Glutamatergic neuron (in vitro differentiated cells): ENCODE results near the gene METTL5. TPM values are rescaled to one million over a fixed set of nuclear protein-coding genes. Genes with fewer than 3 reads are reported as not detected.

Experiments used
- DNase-seq: peaks from one replicate; pipeline ENCODE4 v3.0.0; 2022
- H3K27ac Mint-ChIP-seq: one replicate; pipeline ENCODE4 v1.8.0; 2020; ENCODE audit warnings: mild to moderate bottlenecking, mixed read lengths, inconsistent platforms; ENCODE audit not compliant: unreplicated experiment
- H3K27me3 Mint-ChIP-seq: one replicate; pipeline ENCODE4 v1.8.0; 2020; ENCODE audit warnings: mild to moderate bottlenecking, moderate library complexity, mixed read lengths, inconsistent platforms; ENCODE audit not compliant: unreplicated experiment
- H3K36me3 Mint-ChIP-seq: one replicate; pipeline ENCODE4 v1.8.0; 2020; ENCODE audit warnings: mild to moderate bottlenecking, mixed read lengths, inconsistent platforms; ENCODE audit not compliant: unreplicated experiment
- H3K4me1 Mint-ChIP-seq: one replicate; pipeline ENCODE4 v1.8.0; 2020; ENCODE audit warnings: mild to moderate bottlenecking, low read depth, mixed read lengths, inconsistent platforms; ENCODE audit not compliant: unreplicated experiment
- H3K4me3 Mint-ChIP-seq: one replicate; pipeline ENCODE4 v1.8.0; 2020; ENCODE audit warnings: mild to moderate bottlenecking, mixed read lengths, inconsistent platforms; ENCODE audit not compliant: unreplicated experiment
- H3K9me3 Mint-ChIP-seq: one replicate; pipeline ENCODE4 v1.8.0; 2020; ENCODE audit warnings: mild to moderate bottlenecking, moderate library complexity, mixed read lengths, inconsistent platforms; ENCODE audit not compliant: unreplicated experiment
- total RNA-seq: library from RNA; stranded (reverse); fragmentation: NEBNext Ultra II Directional; extraction: Animal tissue kit (Norgen Biotek cat#: 25700); gene quantifications from one replicate; pipeline ENCODE4 v1.2.1, GENCODE V29; 2021; ENCODE audit not compliant: unreplicated experiment
- TF ChIP-seq, protein P1 (sequence below): fragments of 200-600 bp; sonication (generic); IDR thresholded peaks from one replicate; pipeline ENCODE4 v1.5.0; 2021; ENCODE audit not compliant: partially characterized antibody, unreplicated experiment

The METTL5 gene
- total RNA-seq, 1 donor from 2014 or later, result 34.0 TPM

GRCh38 chr2:169796441-169796840 lies 28.3 kb downstream of the METTL5 start:
- Mint-ChIP-seq H3K36me3 (no peaks in the 10 kb centered on the region), H3K27me3 (peaks cover 3% of the 10 kb centered on the region), H3K27ac (no peak overlapping the region), H3K4me3 (no peak overlapping the region), H3K4me1 (peaks cover 3% of the 10 kb centered on the region), H3K9me3 (no peaks in the 10 kb centered on the region)
- DNase-seq, result no peak
- TF ChIP-seq, protein P1, sequence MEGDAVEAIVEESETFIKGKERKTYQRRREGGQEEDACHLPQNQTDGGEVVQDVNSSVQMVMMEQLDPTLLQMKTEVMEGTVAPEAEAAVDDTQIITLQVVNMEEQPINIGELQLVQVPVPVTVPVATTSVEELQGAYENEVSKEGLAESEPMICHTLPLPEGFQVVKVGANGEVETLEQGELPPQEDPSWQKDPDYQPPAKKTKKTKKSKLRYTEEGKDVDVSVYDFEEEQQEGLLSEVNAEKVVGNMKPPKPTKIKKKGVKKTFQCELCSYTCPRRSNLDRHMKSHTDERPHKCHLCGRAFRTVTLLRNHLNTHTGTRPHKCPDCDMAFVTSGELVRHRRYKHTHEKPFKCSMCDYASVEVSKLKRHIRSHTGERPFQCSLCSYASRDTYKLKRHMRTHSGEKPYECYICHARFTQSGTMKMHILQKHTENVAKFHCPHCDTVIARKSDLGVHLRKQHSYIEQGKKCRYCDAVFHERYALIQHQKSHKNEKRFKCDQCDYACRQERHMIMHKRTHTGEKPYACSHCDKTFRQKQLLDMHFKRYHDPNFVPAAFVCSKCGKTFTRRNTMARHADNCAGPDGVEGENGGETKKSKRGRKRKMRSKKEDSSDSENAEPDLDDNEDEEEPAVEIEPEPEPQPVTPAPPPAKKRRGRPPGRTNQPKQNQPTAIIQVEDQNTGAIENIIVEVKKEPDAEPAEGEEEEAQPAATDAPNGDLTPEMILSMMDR, result no peak

DNA sequence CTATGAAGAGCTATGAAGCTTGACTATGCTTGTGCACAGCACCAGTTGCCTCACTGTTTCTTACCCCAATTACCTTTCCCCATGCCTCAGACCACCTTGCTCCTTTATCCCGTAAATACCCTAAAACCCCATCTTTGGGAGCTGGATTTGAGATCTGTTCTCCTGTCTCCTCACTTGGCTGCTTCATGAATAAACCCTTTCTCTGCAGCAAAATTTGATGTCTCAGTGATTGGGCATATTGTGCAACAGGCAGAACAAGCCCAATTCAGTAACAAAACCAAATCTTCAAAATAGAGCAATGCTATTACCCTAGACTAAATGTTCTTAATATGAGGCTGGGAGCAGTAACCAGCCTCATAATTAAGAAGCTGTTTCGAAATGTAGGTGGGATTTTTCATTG lies 29.5 kb downstream of the METTL5 start:
- DNase-seq, result no peak
- TF ChIP-seq, protein P1, result no peak

GRCh38 chr2:169790581-169790980 lies 34.1 kb downstream of the METTL5 start:
- Mint-ChIP-seq H3K4me3 (no peak overlapping the region), H3K36me3 (no peaks in the 10 kb centered on the region), H3K27me3 (peaks cover 4% of the 10 kb centered on the region), H3K27ac (no peak overlapping the region), H3K9me3 (no peaks in the 10 kb centered on the region), H3K4me1 (peaks cover 1% of the 10 kb centered on the region)
- no peak for DNase-seq
- TF ChIP-seq, protein P1, result no peak

More for the DNA sequence above, 29.5 kb downstream of the METTL5 start:
- Mint-ChIP-seq H3K4me1 (peaks cover 3% of the 10 kb centered on the region), H3K4me3 (no peak overlapping the region), H3K27me3 (peaks cover 3% of the 10 kb centered on the region), H3K9me3 (no peaks in the 10 kb centered on the region), H3K36me3 (no peaks in the 10 kb centered on the region), H3K27ac (no peak overlapping the region)

GRCh38 chr2:169782513-169782912 lies 42.2 kb downstream of the METTL5 start:
- Mint-ChIP-seq H3K27me3 (peaks cover 2% of the 10 kb centered on the region), H3K27ac (no peak overlapping the region), H3K4me3 (no peak overlapping the region), H3K9me3 (no peaks in the 10 kb centered on the region), H3K4me1 (no peaks in the 10 kb centered on the region), H3K36me3 (no peaks in the 10 kb centered on the region)
- TF ChIP-seq, protein P1, result no peak
- no peak for DNase-seq

GRCh38 chr2:169781249-169782013 lies 43.3 kb downstream of the METTL5 start:
- no peaks in the 10 kb centered on the region for H3K36me3 Mint-ChIP-seq
- H3K27ac Mint-ChIP-seq, result no peak overlapping the region
- H3K4me1 Mint-ChIP-seq, result no peaks in the 10 kb centered on the region
- no peak overlapping the region for H3K4me3 Mint-ChIP-seq
- no peak for DNase-seq
- H3K9me3 Mint-ChIP-seq, result no peaks in the 10 kb centered on the region
- peaks cover 2% of the 10 kb centered on the region for H3K27me3 Mint-ChIP-seq
- TF ChIP-seq, protein P1, result no peak
